GM12878 (cell line): ENCODE results near the gene MYO15B. TPM values are rescaled to one million over a fixed set of nuclear protein-coding genes. Genes with fewer than 3 reads are reported as not detected.

ENCODE experiments used
- ATAC-seq: fragments of 200-7000 bp; cut with Tn5 transposase; 3 replicates; pipeline ENCODE4 v1.9.1; 2020; ENCODE audit warnings: mild to moderate bottlenecking, moderate library complexity
- BruUV-seq: library from RNA; stranded (reverse); fragments of 400-500 nt; replicated peaks from 2 replicates; lab custom pipeline; 2021; lab: Mats Ljungman, UMichigan
- CTCF ChIA-PET: fragments of 300-600 bp; sonication (Branson Sonifier 250); formaldehyde crosslinking; extraction: SDS; loops from one replicate; lab custom pipeline; 2021; ENCODE audit warnings: inconsistent platforms; lab: Yijun Ruan, JAX
- POLR2A ChIA-PET: fragments of 350-600 bp; formaldehyde crosslinking; extraction: SDS; loops from one replicate; lab custom pipeline; 2021; ENCODE audit warnings: inconsistent platforms; lab: Charles Lee
- RAD21 ChIA-PET: fragments of 300-600 bp; sonication (Branson Sonifier 250); formaldehyde crosslinking; loops from one replicate; lab custom pipeline; 2023; ENCODE audit warnings: antibody characterized with exemption; ENCODE audit not compliant: unreplicated experiment; lab: Charles Lee
- SMC1A ChIA-PET: fragments of 300-600 bp; sonication (Branson Sonifier 250); formaldehyde crosslinking; loops from one replicate; lab custom pipeline; 2023; ENCODE audit not compliant: unreplicated experiment, uncharacterized antibody; lab: Charles Lee
- DNase-seq: peaks from one replicate; pipeline ENCODE4 v3.0.0-alpha.2; 2011; ENCODE audit warnings: low read depth, low spot score
- FAIRE-seq: peaks from 3 replicates; lab custom pipeline; 2011; peaks lifted over from hg19 to GRCh38; lab: Jason Lieb, UNC
- H2AFZ ChIP-seq: 2 replicates; pipeline ENCODE4 v1.6.0; 2011; ENCODE audit warnings: low read depth, low read length, control low read depth; ENCODE audit not compliant: control insufficient read depth
- H3K27ac ChIP-seq: 2 replicates; pipeline ENCODE4 v1.5.1; 2011; ENCODE audit warnings: control low read depth; ENCODE audit not compliant: control insufficient read depth, insufficient read depth
- H3K27me3 ChIP-seq, 2 experiments: replicated peaks in 1 of 2; 2 replicates each; pipeline versions ENCODE4 v1.6.0 to v1.6.1; 2011; ENCODE audit warnings: low read length in 1 of 2; ENCODE audit not compliant: control insufficient read depth in 2 of 2, insufficient read depth in 2 of 2
- H3K36me3 ChIP-seq, 2 experiments: 2 replicates each; pipeline ENCODE4 v1.5.1; 2011; ENCODE audit warnings: low read length in 1 of 2; ENCODE audit not compliant: control insufficient read depth in 2 of 2, insufficient read depth in 2 of 2
- H3K4me1 ChIP-seq: 2 replicates; pipeline ENCODE4 v1.6.1; 2011; ENCODE audit warnings: mild to moderate bottlenecking, low read length, moderate library complexity, mixed read lengths; ENCODE audit not compliant: control insufficient read depth, insufficient read depth
- H3K4me2 ChIP-seq: 2 replicates; pipeline ENCODE4 v1.6.0; 2011; ENCODE audit warnings: control low read depth; ENCODE audit not compliant: control insufficient read depth, insufficient read depth
- H3K4me3 ChIP-seq: fragments of 200-600 bp; sonication (generic); 2 replicates; pipeline ENCODE4 v1.5.1; 2016
- H3K79me2 ChIP-seq: 2 replicates; pipeline ENCODE4 v1.6.0; 2011; ENCODE audit warnings: low read length; ENCODE audit not compliant: control insufficient read depth, insufficient read depth
- H3K9ac ChIP-seq: 2 replicates; pipeline ENCODE4 v1.8.0; 2011; ENCODE audit warnings: low read length, control low read depth, mixed read lengths; ENCODE audit not compliant: control insufficient read depth, insufficient read depth
- H3K9me3 ChIP-seq: replicated peaks from 3 replicates; pipeline ENCODE4 v1.5.1; 2011; ENCODE audit warnings: mild to moderate bottlenecking, low read length; ENCODE audit not compliant: control insufficient read depth, insufficient read depth
- H4K20me1 ChIP-seq: 2 replicates; pipeline ENCODE4 v1.6.0; 2011; ENCODE audit not compliant: control insufficient read depth, insufficient read depth
- BACH1 ChIP-seq: fragments of 450-650 bp; IDR thresholded peaks from 2 replicates; pipeline ENCODE4 v1.6.1; 2017; ENCODE audit warnings: mild to moderate bottlenecking, borderline replicate concordance
- EP300 ChIP-seq, 2 experiments: fragments of 150-350 bp in 1 of 2; IDR thresholded peaks; 2 replicates each; pipeline ENCODE4 v1.6.1; 2011 to 2012; ENCODE audit warnings: low read depth in 2 of 2, low read length in 2 of 2, borderline replicate concordance in 1 of 2, improper control_type of control experiment in 1 of 2, inconsistent platforms in 1 of 2; ENCODE audit not compliant: control insufficient read depth in 1 of 2
- JUND ChIP-seq: IDR thresholded peaks from 2 replicates; pipeline ENCODE4 v1.6.1; 2012; ENCODE audit warnings: low read depth, mild to moderate bottlenecking, low read length, improper control_type of control experiment, moderate library complexity
- LARP7 ChIP-seq: fragments of 450-650 bp; IDR thresholded peaks from 2 replicates; pipeline ENCODE4 v1.6.1; 2017; ENCODE audit warnings: mild to moderate bottlenecking
- RB1 ChIP-seq: fragments of 450-650 bp; formaldehyde crosslinking; IDR thresholded peaks from 2 replicates; pipeline ENCODE4 v1.6.1; 2017; ENCODE audit warnings: mild to moderate bottlenecking, borderline replicate concordance
- SREBF2 ChIP-seq: IDR thresholded peaks from 2 replicates; pipeline ENCODE4 v1.6.1; 2012; ENCODE audit warnings: mild to moderate bottlenecking, low read length
- TAF1 ChIP-seq: IDR thresholded peaks from 2 replicates; pipeline ENCODE4 v1.6.1; 2011; ENCODE audit warnings: mild to moderate bottlenecking, low read depth, low read length, borderline replicate concordance
- WGBS: methylation state at CpG from one replicate; pipeline ENCODE4 v1.1.6; 2016; ENCODE audit warnings: low lambda C conversion rate; ENCODE audit not compliant: insufficient replicate concordance, insufficient coverage; ENCODE audit errors: missing lambda C conversion rate; 5-methylcytosine and 5-hydroxymethylcytosine counted together
- in situ Hi-C: fragments of 300-500 bp; cut with MboI; formaldehyde crosslinking; loops from 9 replicates; pipeline ENCODE4 v1.14.3; 2018; ENCODE audit warnings: mixed read lengths
- intact Hi-C: fragments of 100-400 bp; cut with micrococcal nuclease; formaldehyde crosslinking; loops from one replicate; pipeline ENCODE4 v1.14.2; 2022; ENCODE audit not compliant: unreplicated experiment
- polyA plus RNA-seq, 11 experiments: library from polyadenylated mRNA; depleted of rRNA in 4 of 11; unstranded in 6 of 11; stranded (reverse) in 5 of 11; fragments of >200 nt; fragmentation: Nextera tagmentation in 4 of 11; fragmentation: Illumina TruSeq in 1 of 11; extraction: Ambion mirVana in 4 of 11; extraction: Trizol in 1 of 11; gene quantifications; 1 replicate in 1 of 11; 2 replicates in 10 of 11; pipeline versions ENCODE4 v1.2.1 to v1.2.3, GENCODE V29; 2011 to 2016; ENCODE audit warnings: inconsistent platforms in 2 of 11, missing spikeins in 2 of 11, low read depth in 1 of 11
- total RNA-seq, 4 experiments: library from RNA; depleted of rRNA in 3 of 4; stranded (reverse); fragments of >200 nt in 3 of 4; fragmentation: Illumina TruSeq in 1 of 4; extraction: Trizol in 1 of 4; gene quantifications; 2 replicates each; pipeline versions ENCODE4 v1.2.1 to v1.2.3, GENCODE V29; 2013 to 2021
- TF ChIP-seq, protein P1 (sequence below): IDR thresholded peaks from 2 replicates; pipeline ENCODE4 v1.6.1; 2012; ENCODE audit warnings: improper control_type of control experiment, low read depth, low read length; ENCODE audit not compliant: insufficient replicate concordance
- TF ChIP-seq, protein P2 (sequence below): fragments of 450-650 bp; conservative IDR thresholded peaks from 2 replicates; pipeline ENCODE4 v1.6.1; 2017; ENCODE audit warnings: mild to moderate bottlenecking, moderate library complexity
- TF ChIP-seq, protein P3 (sequence below): fragments of 450-650 bp; IDR thresholded peaks from 2 replicates; pipeline ENCODE4 v1.6.1; 2017; ENCODE audit warnings: mild to moderate bottlenecking, low read depth, inconsistent platforms; ENCODE audit not compliant: poor library complexity, severe bottlenecking

MYO15B gene
- total and polyA plus RNA-seq, 10 of the 15 experiments (the other 5 are each of a cell fraction or from before 2014, with no cell fraction given), result 0.67 to 15.4 (median 2.3) TPM; not detected in 1

DNA sequence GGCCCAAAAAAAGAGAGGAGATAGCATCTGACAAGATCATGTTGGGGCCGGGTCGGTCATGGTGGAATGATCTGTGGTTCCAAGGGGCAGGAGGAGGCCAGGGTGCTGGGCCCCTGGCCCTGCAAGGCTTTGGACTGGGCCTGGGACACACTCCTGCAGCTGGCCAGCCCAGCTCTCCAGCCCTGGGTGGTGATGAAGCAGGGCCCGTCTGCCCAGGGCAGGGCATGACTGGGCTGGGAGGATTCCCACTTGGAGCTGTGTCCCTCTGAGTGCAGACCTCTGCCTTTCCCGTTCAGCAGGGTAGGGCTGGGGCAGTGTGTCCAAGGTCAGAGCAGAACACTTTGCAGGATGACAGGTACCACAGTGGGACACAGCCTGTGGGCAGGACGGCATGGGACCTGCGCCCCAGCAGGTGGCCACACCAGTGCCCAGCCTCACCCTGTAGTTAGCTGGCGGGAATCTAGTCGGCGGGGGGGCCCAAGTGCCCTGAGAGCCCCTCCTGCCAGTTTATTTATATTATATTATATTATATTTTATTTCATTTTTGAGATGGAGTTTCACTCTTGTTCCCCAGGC lies 27.6 kb upstream of the MYO15B start (continued):
- TF ChIP-seq TAF1 (no peak), BACH1 (no peak)

DNA sequence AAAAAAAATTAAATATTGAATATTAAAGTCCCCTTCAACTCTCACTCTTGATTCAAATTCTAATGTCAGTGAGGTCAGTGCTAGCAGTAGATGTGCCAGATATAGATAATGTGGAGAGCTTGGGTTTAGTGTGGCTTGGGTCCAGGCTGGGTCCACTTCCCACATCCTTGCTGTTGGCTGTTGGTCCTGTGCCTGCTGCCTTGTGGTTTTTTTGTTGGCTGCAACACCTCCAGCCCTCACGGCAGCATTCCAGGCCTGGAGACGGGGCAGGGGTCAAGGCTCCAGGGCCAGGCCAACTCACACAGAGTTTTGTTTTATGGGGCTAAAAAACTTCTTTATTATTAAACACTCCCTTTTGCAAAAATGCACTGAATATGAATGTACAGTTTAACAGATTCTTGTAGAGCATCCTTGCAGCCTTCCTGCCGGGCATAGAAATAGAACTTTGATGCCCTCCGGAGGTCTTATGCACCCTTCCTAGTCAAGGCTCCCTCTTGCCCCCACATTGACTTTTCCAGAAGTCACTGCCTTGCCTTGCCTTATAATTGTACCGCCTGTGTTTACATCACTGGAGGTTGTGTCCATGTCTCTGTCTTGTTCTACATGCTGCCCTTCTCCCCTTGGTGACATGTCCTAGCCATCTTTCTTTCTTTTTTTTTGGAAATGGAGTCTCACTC lies 25.5 kb upstream of the MYO15B start:
- Histone ChIP-seq H3K27me3 (no peaks in the 10 kb centered on the region), H3K9ac (no peak overlapping the region), H3K79me2 (no peaks in the 10 kb centered on the region), H4K20me1 (no peaks in the 10 kb centered on the region), H3K36me3 (no peaks in the 10 kb centered on the region), H2AFZ (no peak overlapping the region), H3K4me2 (no peak overlapping the region), H3K4me3 (no peak overlapping the region), H3K4me1 (peaks cover 8% of the 10 kb centered on the region), H3K27ac (no peak overlapping the region), H3K9me3 (no peaks in the 10 kb centered on the region)
- TF ChIP-seq, protein P1, sequence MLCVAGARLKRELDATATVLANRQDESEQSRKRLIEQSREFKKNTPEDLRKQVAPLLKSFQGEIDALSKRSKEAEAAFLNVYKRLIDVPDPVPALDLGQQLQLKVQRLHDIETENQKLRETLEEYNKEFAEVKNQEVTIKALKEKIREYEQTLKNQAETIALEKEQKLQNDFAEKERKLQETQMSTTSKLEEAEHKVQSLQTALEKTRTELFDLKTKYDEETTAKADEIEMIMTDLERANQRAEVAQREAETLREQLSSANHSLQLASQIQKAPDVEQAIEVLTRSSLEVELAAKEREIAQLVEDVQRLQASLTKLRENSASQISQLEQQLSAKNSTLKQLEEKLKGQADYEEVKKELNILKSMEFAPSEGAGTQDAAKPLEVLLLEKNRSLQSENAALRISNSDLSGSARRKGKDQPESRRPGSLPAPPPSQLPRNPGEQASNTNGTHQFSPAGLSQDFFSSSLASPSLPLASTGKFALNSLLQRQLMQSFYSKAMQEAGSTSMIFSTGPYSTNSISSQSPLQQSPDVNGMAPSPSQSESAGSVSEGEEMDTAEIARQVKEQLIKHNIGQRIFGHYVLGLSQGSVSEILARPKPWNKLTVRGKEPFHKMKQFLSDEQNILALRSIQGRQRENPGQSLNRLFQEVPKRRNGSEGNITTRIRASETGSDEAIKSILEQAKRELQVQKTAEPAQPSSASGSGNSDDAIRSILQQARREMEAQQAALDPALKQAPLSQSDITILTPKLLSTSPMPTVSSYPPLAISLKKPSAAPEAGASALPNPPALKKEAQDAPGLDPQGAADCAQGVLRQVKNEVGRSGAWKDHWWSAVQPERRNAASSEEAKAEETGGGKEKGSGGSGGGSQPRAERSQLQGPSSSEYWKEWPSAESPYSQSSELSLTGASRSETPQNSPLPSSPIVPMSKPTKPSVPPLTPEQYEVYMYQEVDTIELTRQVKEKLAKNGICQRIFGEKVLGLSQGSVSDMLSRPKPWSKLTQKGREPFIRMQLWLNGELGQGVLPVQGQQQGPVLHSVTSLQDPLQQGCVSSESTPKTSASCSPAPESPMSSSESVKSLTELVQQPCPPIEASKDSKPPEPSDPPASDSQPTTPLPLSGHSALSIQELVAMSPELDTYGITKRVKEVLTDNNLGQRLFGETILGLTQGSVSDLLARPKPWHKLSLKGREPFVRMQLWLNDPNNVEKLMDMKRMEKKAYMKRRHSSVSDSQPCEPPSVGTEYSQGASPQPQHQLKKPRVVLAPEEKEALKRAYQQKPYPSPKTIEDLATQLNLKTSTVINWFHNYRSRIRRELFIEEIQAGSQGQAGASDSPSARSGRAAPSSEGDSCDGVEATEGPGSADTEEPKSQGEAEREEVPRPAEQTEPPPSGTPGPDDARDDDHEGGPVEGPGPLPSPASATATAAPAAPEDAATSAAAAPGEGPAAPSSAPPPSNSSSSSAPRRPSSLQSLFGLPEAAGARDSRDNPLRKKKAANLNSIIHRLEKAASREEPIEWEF, result no peak
- TF ChIP-seq JUND (no peak), EP300 (IDR thresholded peaks at IDR 0.05; ENCODE audit: borderline replicate concordance in 1 of 2, control insufficient read depth in 1 of 2, low read depth in 2 of 2, low read length in 2 of 2) (no peak), RB1 (no peak), LARP7 (no peak), SREBF2 (no peak)
- TF ChIP-seq, protein P2, sequence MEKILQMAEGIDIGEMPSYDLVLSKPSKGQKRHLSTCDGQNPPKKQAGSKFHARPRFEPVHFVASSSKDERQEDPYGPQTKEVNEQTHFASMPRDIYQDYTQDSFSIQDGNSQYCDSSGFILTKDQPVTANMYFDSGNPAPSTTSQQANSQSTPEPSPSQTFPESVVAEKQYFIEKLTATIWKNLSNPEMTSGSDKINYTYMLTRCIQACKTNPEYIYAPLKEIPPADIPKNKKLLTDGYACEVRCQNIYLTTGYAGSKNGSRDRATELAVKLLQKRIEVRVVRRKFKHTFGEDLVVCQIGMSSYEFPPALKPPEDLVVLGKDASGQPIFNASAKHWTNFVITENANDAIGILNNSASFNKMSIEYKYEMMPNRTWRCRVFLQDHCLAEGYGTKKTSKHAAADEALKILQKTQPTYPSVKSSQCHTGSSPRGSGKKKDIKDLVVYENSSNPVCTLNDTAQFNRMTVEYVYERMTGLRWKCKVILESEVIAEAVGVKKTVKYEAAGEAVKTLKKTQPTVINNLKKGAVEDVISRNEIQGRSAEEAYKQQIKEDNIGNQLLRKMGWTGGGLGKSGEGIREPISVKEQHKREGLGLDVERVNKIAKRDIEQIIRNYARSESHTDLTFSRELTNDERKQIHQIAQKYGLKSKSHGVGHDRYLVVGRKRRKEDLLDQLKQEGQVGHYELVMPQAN, result no peak
- TF ChIP-seq, protein P3, sequence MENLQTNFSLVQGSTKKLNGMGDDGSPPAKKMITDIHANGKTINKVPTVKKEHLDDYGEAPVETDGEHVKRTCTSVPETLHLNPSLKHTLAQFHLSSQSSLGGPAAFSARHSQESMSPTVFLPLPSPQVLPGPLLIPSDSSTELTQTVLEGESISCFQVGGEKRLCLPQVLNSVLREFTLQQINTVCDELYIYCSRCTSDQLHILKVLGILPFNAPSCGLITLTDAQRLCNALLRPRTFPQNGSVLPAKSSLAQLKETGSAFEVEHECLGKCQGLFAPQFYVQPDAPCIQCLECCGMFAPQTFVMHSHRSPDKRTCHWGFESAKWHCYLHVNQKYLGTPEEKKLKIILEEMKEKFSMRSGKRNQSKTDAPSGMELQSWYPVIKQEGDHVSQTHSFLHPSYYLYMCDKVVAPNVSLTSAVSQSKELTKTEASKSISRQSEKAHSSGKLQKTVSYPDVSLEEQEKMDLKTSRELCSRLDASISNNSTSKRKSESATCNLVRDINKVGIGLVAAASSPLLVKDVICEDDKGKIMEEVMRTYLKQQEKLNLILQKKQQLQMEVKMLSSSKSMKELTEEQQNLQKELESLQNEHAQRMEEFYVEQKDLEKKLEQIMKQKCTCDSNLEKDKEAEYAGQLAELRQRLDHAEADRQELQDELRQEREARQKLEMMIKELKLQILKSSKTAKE, result no peak
- ChIA-PET CTCF (no interaction called here), POLR2A (no interaction called here), SMC1A (no interaction called here), RAD21 (no interaction called here)
- no peak for ATAC-seq
- WGBS, result 66% methylated on average over 5 of the region's 5 CpGs
- no peak for FAIRE-seq
- in situ Hi-C loops (no loop called here), intact Hi-C loops (no loop called here)
- no TSS peak for BruUV-seq
- DNase-seq, result no peak
